Stomach (tissue), 9 donors: ENCODE results near the gene PRKCH. TPM values are rescaled to one million over a fixed set of nuclear protein-coding genes. Genes with fewer than 3 reads are reported as not detected.

Experiments used
- DNase-seq, 2 donors: peaks; one replicate each; pipeline versions ENCODE4 v3.0.0 to v3.0.0-alpha.2; 2013 to 2019
- H3K27ac ChIP-seq, 5 donors: fragments of 200-600 bp in 4 of 5; sonication (generic) in 4 of 5; one replicate each; pipeline ENCODE4 v1.5.1; 2013 to 2019; ENCODE audit warnings: mild to moderate bottlenecking in 1 of 5, moderate library complexity in 1 of 5
- H3K27me3 ChIP-seq, 3 donors: fragments of 200-600 bp; sonication (generic); one replicate each; pipeline ENCODE4 v1.5.1; 2017 to 2019; ENCODE audit warnings: mixed run types in 1 of 3
- H3K36me3 ChIP-seq, 4 donors: fragments of 200-600 bp; sonication (generic); 1 replicate in 3 of 4; 2 replicates in 1 of 4; pipeline ENCODE4 v1.5.1; 2016 to 2019
- H3K4me1 ChIP-seq, 4 donors: fragments of 200-600 bp; sonication (generic); one replicate each; pipeline ENCODE4 v1.5.1; 2016 to 2019
- H3K4me3 ChIP-seq, 4 donors: fragments of 200-600 bp; sonication (generic) in 3 of 4; one replicate each; pipeline ENCODE4 v1.5.1; 2016 to 2019; ENCODE audit warnings: mild to moderate bottlenecking in 1 of 4
- H3K9me3 ChIP-seq, 4 donors: fragments of 200-600 bp; sonication (generic); one replicate each; pipeline ENCODE4 v1.5.1; 2016 to 2019
- EP300 ChIP-seq: sonication (generic); formaldehyde crosslinking; IDR thresholded peaks from one replicate; pipeline ENCODE4 v1.6.1; 2017; ENCODE audit warnings: antibody characterized with exemption
- POLR2A ChIP-seq, 4 donors: fragments of 450-650 bp; IDR thresholded peaks; one replicate each; pipeline ENCODE4 v1.6.1; 2016; ENCODE audit warnings: antibody characterized with exemption in 4 of 4, control low read depth in 2 of 4, mild to moderate bottlenecking in 1 of 4, moderate library complexity in 1 of 4
- POLR2AphosphoS5 ChIP-seq, 3 donors: sonication (generic); formaldehyde crosslinking; IDR thresholded peaks; one replicate each; pipeline ENCODE4 v1.6.1; 2016; ENCODE audit warnings: antibody characterized with exemption in 3 of 3
- WGBS, 5 donors: extraction: QIAGEN DNeasy Blood & Tissue Kit in 3 of 5; methylation state at CpG; one replicate each; pipeline versions ENCODE4 v1.1.5 to v1.1.7; 2013 to 2018; 5-methylcytosine and 5-hydroxymethylcytosine counted together
- intact Hi-C: fragments of 100-400 bp; cut with DNase I; formaldehyde crosslinking; loops from one replicate; pipeline ENCODE4 v1.15.1; 2023; ENCODE audit warnings: low total_unique reads
- polyA plus RNA-seq, 3 donors: library from polyadenylated mRNA; stranded (reverse); fragments of 200-250 nt; gene quantifications; one replicate each; pipeline ENCODE4 v1.2.3, GENCODE V29; 2013
- total RNA-seq, 5 donors: library from RNA; depleted of rRNA; stranded (reverse); fragments of >200 nt; gene quantifications; one replicate each; pipeline versions ENCODE4 v1.1.0 to v1.2.3, GENCODE V29; 2014 to 2016
- TF ChIP-seq, protein P1 (sequence below), 7 experiments: fragments of 450-650 bp in 4 of 7; fragments of 200-600 bp in 3 of 7; sonication (generic) in 3 of 7; IDR thresholded peaks; one replicate each; pipeline ENCODE4 v1.5.1; 2016 to 2019; ENCODE audit warnings: antibody characterized with exemption in 7 of 7, control low read depth in 2 of 7, mild to moderate bottlenecking in 1 of 7
- donor health status: healthy with polysubstance abuse.
- donor health status: Bipolar disorder and iron deficiency.
- donor health status: healthy.

PRKCH gene
- total and polyA plus RNA-seq, 8 donors = 5.5 to 84.0 (median 14.7) TPM

DNA sequence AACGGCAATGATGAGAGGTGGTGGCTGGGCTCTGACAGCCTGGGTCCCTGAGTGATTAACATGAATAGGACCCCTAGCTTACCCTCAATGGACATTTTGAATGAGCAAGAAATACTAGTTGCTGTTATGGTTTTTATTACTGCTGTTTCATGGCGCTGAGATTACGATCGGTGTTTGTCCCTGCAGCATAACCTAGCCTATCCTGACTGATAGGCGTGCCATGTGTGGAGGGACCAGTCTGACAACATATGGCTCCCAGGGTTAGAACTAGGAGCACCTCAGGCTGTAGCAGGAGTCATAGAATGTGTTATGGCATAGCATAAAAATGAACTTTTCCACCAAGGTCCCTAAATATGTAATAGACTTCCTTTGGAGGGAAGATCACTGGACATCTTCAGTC lies 236.5 kb downstream of the PRKCH start:
- TF ChIP-seq EP300 = no peak
- no peak for TF ChIP-seq POLR2A (IDR thresholded peaks at IDR 0.05)
- Histone ChIP-seq H3K4me1 (peaks cover 46 to 72% (median 50%) of the 10 kb centered on the region in 4 donors), H3K36me3 (no peaks in the 10 kb centered on the region), H3K4me3 (no peak overlapping the region), H3K9me3 (no peaks in the 10 kb centered on the region), H3K27me3 (no peaks in the 10 kb centered on the region), H3K27ac (peak overlapping the region in 1 of 5 donors; percentile 90)
- intact Hi-C loops = no loop called here
- 80 to 99% (median 98%) methylated on average over 5 of the region's 5 CpGs for WGBS, 5 donors
- no peak for DNase-seq

DNA sequence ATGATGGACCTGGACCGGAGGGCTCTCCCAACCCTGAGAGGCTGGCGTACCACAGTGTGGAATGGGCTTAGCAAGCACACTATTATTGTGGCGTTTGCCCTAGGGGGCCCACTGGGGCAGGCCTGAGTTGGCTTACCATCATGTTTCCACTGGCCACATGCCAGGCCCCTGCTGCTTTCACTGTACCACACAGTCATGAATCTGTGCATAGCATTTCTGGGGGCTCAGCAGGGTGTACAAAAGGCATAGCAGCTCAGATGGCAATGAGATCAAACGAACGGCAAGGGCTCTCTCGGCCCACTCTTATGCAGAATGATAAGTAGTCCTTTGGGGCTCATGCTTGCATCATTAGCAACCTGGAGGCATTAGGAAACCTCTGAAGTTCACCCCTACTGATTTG lies 236.9 kb downstream of the PRKCH start:
- no peak for TF ChIP-seq POLR2A (IDR thresholded peaks at IDR 0.05)
- TF ChIP-seq, protein P1, sequence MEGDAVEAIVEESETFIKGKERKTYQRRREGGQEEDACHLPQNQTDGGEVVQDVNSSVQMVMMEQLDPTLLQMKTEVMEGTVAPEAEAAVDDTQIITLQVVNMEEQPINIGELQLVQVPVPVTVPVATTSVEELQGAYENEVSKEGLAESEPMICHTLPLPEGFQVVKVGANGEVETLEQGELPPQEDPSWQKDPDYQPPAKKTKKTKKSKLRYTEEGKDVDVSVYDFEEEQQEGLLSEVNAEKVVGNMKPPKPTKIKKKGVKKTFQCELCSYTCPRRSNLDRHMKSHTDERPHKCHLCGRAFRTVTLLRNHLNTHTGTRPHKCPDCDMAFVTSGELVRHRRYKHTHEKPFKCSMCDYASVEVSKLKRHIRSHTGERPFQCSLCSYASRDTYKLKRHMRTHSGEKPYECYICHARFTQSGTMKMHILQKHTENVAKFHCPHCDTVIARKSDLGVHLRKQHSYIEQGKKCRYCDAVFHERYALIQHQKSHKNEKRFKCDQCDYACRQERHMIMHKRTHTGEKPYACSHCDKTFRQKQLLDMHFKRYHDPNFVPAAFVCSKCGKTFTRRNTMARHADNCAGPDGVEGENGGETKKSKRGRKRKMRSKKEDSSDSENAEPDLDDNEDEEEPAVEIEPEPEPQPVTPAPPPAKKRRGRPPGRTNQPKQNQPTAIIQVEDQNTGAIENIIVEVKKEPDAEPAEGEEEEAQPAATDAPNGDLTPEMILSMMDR (IDR thresholded peaks at IDR 0.05) = no peak
- TF ChIP-seq EP300 = no peak
- TF ChIP-seq POLR2AphosphoS5 (IDR thresholded peaks at IDR 0.05) = no peak
- Histone ChIP-seq H3K36me3 (no peaks in the 10 kb centered on the region), H3K27me3 (no peaks in the 10 kb centered on the region), H3K4me3 (no peak overlapping the region), H3K27ac (peak overlapping the region in 3 of 5 donors; percentile 84 to 93 (median 90)), H3K9me3 (no peaks in the 10 kb centered on the region), H3K4me1 (peaks cover 45 to 72% (median 51%) of the 10 kb centered on the region in 4 donors)
- no peak for DNase-seq
- intact Hi-C loops = no loop called here
- 64 to 91% (median 87%) methylated on average over 4 to 6 of the region's 6 CpGs for WGBS, 5 donors

DNA sequence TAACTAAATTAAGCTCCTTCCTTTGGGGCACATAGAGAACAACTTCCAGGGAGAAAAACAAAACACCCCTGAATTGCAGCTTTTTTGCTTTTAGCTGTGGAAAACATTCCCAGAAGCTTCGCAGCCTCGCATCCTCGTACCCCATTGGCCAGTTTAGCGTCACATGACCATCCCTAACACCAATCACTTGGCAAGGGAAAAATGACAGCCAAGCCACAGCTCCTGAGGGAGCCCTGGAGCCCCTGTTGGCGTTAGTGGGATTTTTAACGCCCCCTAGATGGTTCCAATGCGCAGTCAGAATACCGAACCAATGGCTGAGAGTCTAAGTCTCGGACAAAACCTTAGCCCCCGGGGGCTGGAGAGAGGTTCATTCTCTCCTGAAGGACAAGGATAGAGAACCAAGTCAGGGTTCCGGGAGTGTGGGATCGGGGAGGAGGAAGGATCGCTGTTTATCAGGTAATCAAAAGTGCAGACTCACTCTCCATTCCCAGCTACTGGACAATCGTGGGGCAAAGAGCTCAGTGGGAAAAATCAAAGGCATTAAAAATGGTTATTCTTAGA lies 238.3 kb downstream of the PRKCH start:
- no peaks in the 10 kb centered on the region for H3K27me3 ChIP-seq
- peaks cover 35 to 72% (median 41%) of the 10 kb centered on the region in 4 donors for H3K4me1 ChIP-seq
- TF ChIP-seq POLR2A (IDR thresholded peaks at IDR 0.05) = no peak
- TF ChIP-seq POLR2AphosphoS5 (IDR thresholded peaks at IDR 0.05) = no peak
- TF ChIP-seq EP300 = no peak
- TF ChIP-seq, protein P1 (IDR thresholded peaks at IDR 0.05) = no peak
- DNase-seq = no peak
- intact Hi-C loops = no loop called here
- no peaks in the 10 kb centered on the region for H3K9me3 ChIP-seq
- H3K36me3 ChIP-seq = no peaks in the 10 kb centered on the region
- H3K27ac ChIP-seq = peak overlapping the region; percentile 0 to 93 (median 84)
- 72 to 86% (median 76%) methylated on average over 14 of the region's 14 CpGs for WGBS, 5 donors
- no peak overlapping the region for H3K4me3 ChIP-seq

DNA sequence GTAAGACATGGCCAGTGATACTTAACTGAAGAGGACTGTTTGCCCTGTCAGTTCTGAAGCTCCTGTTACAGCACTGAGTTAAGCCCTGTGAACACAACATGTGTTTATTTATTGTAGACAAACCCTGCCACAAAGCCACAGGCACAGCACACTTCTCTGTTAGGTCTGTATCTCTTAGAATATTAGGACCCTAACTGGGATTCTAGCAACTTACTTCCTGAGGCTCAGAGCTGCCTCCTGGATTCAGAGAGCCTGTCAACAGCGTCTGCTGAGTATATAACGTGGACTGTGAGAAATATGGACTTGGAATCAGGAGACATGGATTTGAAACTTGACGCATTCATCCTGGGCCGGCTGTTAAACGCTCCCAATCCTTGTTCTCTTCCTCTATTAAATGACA lies 238.9 kb downstream of the PRKCH start:
- TF ChIP-seq EP300 (no peak), POLR2AphosphoS5 (IDR thresholded peaks at IDR 0.05) (no peak)
- TF ChIP-seq, protein P1 (IDR thresholded peaks at IDR 0.05) = no peak
- H3K4me1 ChIP-seq = peaks cover 35 to 71% (median 42%) of the 10 kb centered on the region in 4 donors
- H3K27ac ChIP-seq = peak overlapping the region; percentile 30 to 93 (median 84)
- intact Hi-C loops = no loop called here
- H3K27me3 ChIP-seq = no peaks in the 10 kb centered on the region
- H3K4me3 ChIP-seq = no peak overlapping the region
- no peak for DNase-seq
- 40 to 58% (median 46%) methylated on average over 5 of the region's 5 CpGs for WGBS, 5 donors
- no peaks in the 10 kb centered on the region for H3K36me3 ChIP-seq
- H3K9me3 ChIP-seq = no peaks in the 10 kb centered on the region

DNA sequence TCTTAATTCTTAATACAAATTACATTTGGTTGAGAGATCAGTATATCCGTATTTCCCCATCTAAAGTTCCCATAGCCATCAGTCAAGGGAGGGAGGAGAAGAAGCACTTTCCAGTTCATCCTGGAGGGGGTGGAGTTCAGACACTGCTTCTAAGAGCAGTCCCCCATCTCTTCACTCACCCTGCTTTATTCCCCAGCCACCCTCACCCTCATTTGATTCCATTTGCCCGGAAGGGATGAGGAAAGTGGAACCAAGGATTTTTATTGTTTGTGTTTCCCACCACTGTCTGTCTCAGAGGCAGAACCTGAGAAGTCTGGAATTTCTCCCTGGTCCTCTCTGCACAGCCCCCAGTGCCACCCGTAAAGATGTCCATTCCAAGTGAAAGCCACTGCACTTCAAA lies 239.7 kb downstream of the PRKCH start:
- Histone ChIP-seq H3K9me3 (no peaks in the 10 kb centered on the region), H3K27me3 (no peaks in the 10 kb centered on the region), H3K4me3 (no peak overlapping the region), H3K27ac (peak overlapping the region; percentile 36 to 93 (median 84)), H3K36me3 (no peaks in the 10 kb centered on the region), H3K4me1 (peaks cover 35 to 72% (median 42%) of the 10 kb centered on the region in 4 donors)
- intact Hi-C loops = no loop called here
- 70 to 82% (median 72%) methylated on average over 3 of the region's 3 CpGs for WGBS, 5 donors
- DNase-seq = no peak
- TF ChIP-seq POLR2A (IDR thresholded peaks at IDR 0.05) (no peak), EP300 (no peak)
